ENCODE measurements around the gene DMBT1. TPM values are rescaled to one million over a fixed set of nuclear protein-coding genes. Genes with fewer than 3 reads are reported as not detected.

Gene DMBT1
- total and polyA plus RNA-seq, 2 donors (not counting 1 experiment from before 2014, with no cell fraction given): not detected

DNA sequence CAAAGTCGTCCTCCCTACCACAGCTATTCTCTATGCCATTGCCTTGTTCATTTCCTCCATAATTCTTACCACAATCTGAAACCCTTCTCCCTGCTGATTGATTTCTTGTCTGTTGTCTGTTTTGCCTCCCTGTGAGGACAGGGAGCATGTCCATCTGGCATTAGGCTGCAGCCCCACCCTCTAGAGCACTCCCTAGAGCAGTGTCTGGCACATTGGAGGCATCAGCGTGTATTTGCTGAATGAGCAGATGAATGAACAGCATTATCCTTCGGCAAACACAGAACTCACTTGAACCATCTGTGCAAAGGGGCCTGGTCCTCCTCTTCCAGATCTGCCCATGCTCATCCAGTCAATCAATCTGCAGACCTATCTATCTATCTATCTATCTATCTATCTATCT lies 5.1 kb upstream of the DMBT1 start:
- H3K9me3 ChIP-seq (ENCODE audit: control extremely low read depth in 1 of 3, control insufficient read depth in 2 of 3, insufficient read depth in 1 of 3, low read length in 2 of 3): no peaks in the 10 kb centered on the region
- intact Hi-C loops (cut with micrococcal nuclease): no loop called here
- H3K27ac Mint-ChIP-seq: no peak overlapping the region
- no peak for TF ChIP-seq EZH2 (IDR thresholded peaks at IDR 0.05; ENCODE audit: borderline replicate concordance, insufficient read depth, low read depth, low read length, poor library complexity, severe bottlenecking)
- TF ChIP-seq, protein P1, sequence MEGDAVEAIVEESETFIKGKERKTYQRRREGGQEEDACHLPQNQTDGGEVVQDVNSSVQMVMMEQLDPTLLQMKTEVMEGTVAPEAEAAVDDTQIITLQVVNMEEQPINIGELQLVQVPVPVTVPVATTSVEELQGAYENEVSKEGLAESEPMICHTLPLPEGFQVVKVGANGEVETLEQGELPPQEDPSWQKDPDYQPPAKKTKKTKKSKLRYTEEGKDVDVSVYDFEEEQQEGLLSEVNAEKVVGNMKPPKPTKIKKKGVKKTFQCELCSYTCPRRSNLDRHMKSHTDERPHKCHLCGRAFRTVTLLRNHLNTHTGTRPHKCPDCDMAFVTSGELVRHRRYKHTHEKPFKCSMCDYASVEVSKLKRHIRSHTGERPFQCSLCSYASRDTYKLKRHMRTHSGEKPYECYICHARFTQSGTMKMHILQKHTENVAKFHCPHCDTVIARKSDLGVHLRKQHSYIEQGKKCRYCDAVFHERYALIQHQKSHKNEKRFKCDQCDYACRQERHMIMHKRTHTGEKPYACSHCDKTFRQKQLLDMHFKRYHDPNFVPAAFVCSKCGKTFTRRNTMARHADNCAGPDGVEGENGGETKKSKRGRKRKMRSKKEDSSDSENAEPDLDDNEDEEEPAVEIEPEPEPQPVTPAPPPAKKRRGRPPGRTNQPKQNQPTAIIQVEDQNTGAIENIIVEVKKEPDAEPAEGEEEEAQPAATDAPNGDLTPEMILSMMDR (IDR thresholded peaks at IDR 0.05): no peak
- no peak overlapping the region for H3K9ac ChIP-seq (ENCODE audit: low read length)
- no peaks in the 10 kb centered on the region for H4K20me1 ChIP-seq (ENCODE audit: control insufficient read depth, insufficient read depth, low read length, poor library complexity, severe bottlenecking)
- no peaks in the 10 kb centered on the region for H3K4me1 Mint-ChIP-seq
- DNase-seq (no peak), ATAC-seq (ENCODE audit: low read depth) (no peak)
- H3K4me1 ChIP-seq (ENCODE audit: control insufficient read depth in 2 of 2, insufficient read depth in 2 of 2, low read length in 2 of 2): no peaks in the 10 kb centered on the region
- H3K4me3 Mint-ChIP-seq: no peak overlapping the region
- 90% methylated on average over 2 of the region's 3 CpGs for WGBS (ENCODE audit: insufficient coverage)
- no peaks in the 10 kb centered on the region for H3K9me3 Mint-ChIP-seq (ENCODE audit: insufficient read depth)
- POLR2A ChIA-PET: no interaction called here
- peaks cover 9% of the 10 kb centered on the region for H3K27me3 Mint-ChIP-seq
- CTCF ChIA-PET: interaction anchor here (0.8 to 1.0 kb wide), 2 partner anchors 10 to 12 kb away, joined by 3 read pairs; no protein-coding TSS in a partner anchor
- no peaks in the 10 kb centered on the region for H3K36me3 ChIP-seq (replicated peaks in 1 of 2; ENCODE audit: control extremely low read depth in 1 of 2, control insufficient read depth in 1 of 2, extremely low read depth in 1 of 2, insufficient read depth in 2 of 2, low read length in 1 of 2)
- no peaks in the 10 kb centered on the region for H3K79me2 ChIP-seq (ENCODE audit: control insufficient read depth, insufficient read depth, low read length)
- H3K27me3 ChIP-seq (replicated peaks in 1 of 4; ENCODE audit: control extremely low read depth in 1 of 4, control insufficient read depth in 3 of 4, insufficient read depth in 4 of 4, low read length in 3 of 4): peaks cover 0 to 7% (median 0%) of the 10 kb centered on the region in 4 experiments
- H3K4me3 ChIP-seq (ENCODE audit: control extremely low read depth in 1 of 5, extremely low read depth in 1 of 5, insufficient read depth in 1 of 5, low read depth in 2 of 5, low read length in 4 of 5): no peak overlapping the region
- H2AFZ ChIP-seq (ENCODE audit: insufficient read depth, low read depth, low read length, poor library complexity, severe bottlenecking): no peak overlapping the region
- no peak overlapping the region for H3K4me2 ChIP-seq (replicated peaks; ENCODE audit: low read depth, low read length, poor library complexity, severe bottlenecking)
- H3K27ac ChIP-seq (ENCODE audit: low read length in 2 of 2): no peak overlapping the region

DNA sequence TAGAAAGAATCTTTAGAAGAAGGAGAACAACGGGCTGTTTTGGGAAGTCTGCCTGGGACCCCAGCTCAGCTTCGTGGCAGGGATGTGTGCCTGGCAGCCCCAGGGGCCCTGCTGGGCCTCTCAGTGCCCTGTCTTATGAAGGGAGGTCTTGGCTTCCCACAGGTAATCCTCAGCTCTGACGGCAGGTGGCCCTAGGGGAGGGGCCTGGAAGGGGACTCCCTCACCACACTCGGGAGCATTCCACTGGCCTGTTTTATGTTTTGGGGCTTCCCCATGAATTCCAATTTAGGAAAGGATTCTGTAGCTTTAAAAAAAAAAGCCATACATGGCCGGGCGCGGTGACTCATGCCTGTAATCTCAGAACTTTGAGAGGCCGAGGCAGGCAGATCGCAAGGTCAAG lies 3.0 kb upstream of the DMBT1 start:
- H3K4me1 ChIP-seq (ENCODE audit: control insufficient read depth in 2 of 2, insufficient read depth in 2 of 2, low read length in 2 of 2): no peaks in the 10 kb centered on the region
- H3K4me3 ChIP-seq (ENCODE audit: control extremely low read depth in 1 of 5, extremely low read depth in 1 of 5, insufficient read depth in 1 of 5, low read depth in 2 of 5, low read length in 4 of 5): no peak overlapping the region
- WGBS (ENCODE audit: insufficient coverage): 36% methylated on average over 8 of the region's 9 CpGs
- no peaks in the 10 kb centered on the region for H4K20me1 ChIP-seq (ENCODE audit: control insufficient read depth, insufficient read depth, low read length, poor library complexity, severe bottlenecking)
- ChIA-PET CTCF (no interaction called here), POLR2A (no interaction called here)
- no peak overlapping the region for H3K4me2 ChIP-seq (replicated peaks; ENCODE audit: low read depth, low read length, poor library complexity, severe bottlenecking)
- no peak overlapping the region for H3K9ac ChIP-seq (ENCODE audit: low read length)
- no peak overlapping the region for H2AFZ ChIP-seq (ENCODE audit: insufficient read depth, low read depth, low read length, poor library complexity, severe bottlenecking)
- no peaks in the 10 kb centered on the region for H3K9me3 ChIP-seq (ENCODE audit: control extremely low read depth in 1 of 3, control insufficient read depth in 2 of 3, insufficient read depth in 1 of 3, low read length in 2 of 3)
- H3K27ac ChIP-seq (ENCODE audit: low read length in 2 of 2): no peak overlapping the region
- no peaks in the 10 kb centered on the region for H3K9me3 Mint-ChIP-seq (ENCODE audit: insufficient read depth)
- H3K79me2 ChIP-seq (ENCODE audit: control insufficient read depth, insufficient read depth, low read length): no peaks in the 10 kb centered on the region
- H3K27me3 ChIP-seq (replicated peaks in 1 of 4; ENCODE audit: control extremely low read depth in 1 of 4, control insufficient read depth in 3 of 4, insufficient read depth in 4 of 4, low read length in 3 of 4): peaks cover 0 to 7% (median 0%) of the 10 kb centered on the region in 4 experiments
- no peak for DNase-seq
- H3K4me1 Mint-ChIP-seq: no peaks in the 10 kb centered on the region
- H3K4me3 Mint-ChIP-seq: no peak overlapping the region
- no peak for ATAC-seq (ENCODE audit: low read depth)
- no peak for TF ChIP-seq EZH2 (IDR thresholded peaks at IDR 0.05; ENCODE audit: borderline replicate concordance, insufficient read depth, low read depth, low read length, poor library complexity, severe bottlenecking)
- TF ChIP-seq, protein P1 (IDR thresholded peaks at IDR 0.05): no peak
- H3K27ac Mint-ChIP-seq: no peak overlapping the region
- intact Hi-C loops (cut with micrococcal nuclease): no loop called here
- peaks cover 21% of the 10 kb centered on the region for H3K27me3 Mint-ChIP-seq
- H3K36me3 ChIP-seq (replicated peaks in 1 of 2; ENCODE audit: control extremely low read depth in 1 of 2, control insufficient read depth in 1 of 2, extremely low read depth in 1 of 2, insufficient read depth in 2 of 2, low read length in 1 of 2): no peaks in the 10 kb centered on the region

Measured in B cell (primary cell).